Measurements from ENCODE around the gene KCNQ1. TPM values are rescaled to one million over a fixed set of nuclear protein-coding genes. Genes with fewer than 3 reads are reported as not detected.

The KCNQ1 gene
- polyA plus RNA-seq, 4 donors = 2.3 to 13.0 (median 10.0) TPM

DNA sequence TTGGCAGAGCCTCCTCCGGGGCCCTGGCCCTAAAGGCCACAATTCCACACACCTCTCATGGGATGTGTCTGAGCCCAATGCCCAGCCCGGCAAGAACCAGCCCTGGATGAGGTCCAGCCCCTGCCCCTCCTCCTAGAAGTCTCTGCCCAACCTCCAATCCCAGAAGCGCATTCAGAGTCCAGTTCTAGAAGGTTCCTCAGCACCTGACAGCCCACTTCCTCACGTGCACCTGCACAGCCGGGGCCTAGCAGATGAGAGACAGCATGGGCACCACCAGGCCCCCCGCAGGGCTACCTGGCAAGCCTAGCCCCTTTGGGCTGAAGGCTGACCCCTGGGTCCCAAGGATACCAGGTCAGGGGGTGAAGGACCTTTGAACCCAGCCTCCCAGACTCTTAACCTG is 452.2 kb downstream of the KCNQ1 start:
- DNase-seq (ENCODE audit: low read depth in 4 of 4, low spot score in 3 of 4) = no peak

DNA sequence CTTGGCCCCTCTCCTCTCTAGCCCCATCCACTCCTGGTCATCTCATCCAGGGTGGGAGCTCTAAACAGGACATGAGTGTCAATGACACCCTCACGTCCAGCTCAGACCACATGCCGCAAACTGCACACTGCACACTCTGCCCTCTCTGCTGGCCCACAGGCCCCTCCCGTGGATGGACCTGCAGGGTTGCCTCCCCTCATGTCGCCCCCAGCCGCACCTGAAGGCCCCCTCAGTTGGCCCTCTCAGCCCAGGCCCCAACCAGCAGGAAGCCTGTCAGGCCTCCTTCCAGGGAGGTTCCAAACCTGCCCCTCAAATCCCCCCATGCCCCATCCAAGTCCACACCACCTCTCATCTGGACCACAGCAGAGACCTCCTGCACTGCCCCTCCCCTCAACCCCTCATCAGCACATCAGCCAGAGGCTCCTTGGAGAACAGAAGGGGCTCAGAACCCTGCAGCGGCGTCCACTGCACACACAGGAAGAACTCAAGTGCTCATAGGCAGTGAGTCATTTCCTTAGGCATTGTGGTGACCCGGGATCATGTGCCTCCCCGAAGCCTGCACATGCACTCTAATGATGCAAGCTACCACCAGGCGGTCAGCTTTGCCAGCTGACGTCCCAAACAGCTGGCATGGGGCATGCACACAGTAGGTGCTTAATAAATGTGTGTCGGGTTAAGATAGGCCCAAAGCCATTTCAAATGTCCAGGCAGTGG is 453.7 kb downstream of the KCNQ1 start:
- no peak for DNase-seq (ENCODE audit: low read depth in 4 of 4, low spot score in 3 of 4)

Other genes with a start within 250 kb of the KCNQ1 start
- 1 to 10 TPM in 3 of 4 donors, under 1 TPM in 1; 0.29 to 4.7 (median 2.0) TPM for gene ASCL2, start 174.4 kb upstream of the KCNQ1 start, polyA plus RNA-seq (ENCODE audit: insufficient read length in 4 of 4)
- 1 to 10 TPM in 2 of 4 donors, under 1 TPM in 2; 0.34 to 1.3 (median 0.80) TPM for gene C11orf21, start 143.1 kb upstream of the KCNQ1 start, polyA plus RNA-seq (ENCODE audit: insufficient read length in 4 of 4)
- gene TSPAN32, start 143.0 kb upstream of the KCNQ1 start, polyA plus RNA-seq (ENCODE audit: insufficient read length in 4 of 4) = 1 to 10 TPM; 1.3 to 6.0 (median 2.6) TPM
- gene CD81, start 67.7 kb upstream of the KCNQ1 start, polyA plus RNA-seq (ENCODE audit: insufficient read length in 4 of 4) = 100 to 1,000 TPM; 571 to 870 (median 604) TPM
- gene TSSC4, start 44.3 kb upstream of the KCNQ1 start, polyA plus RNA-seq (ENCODE audit: insufficient read length in 4 of 4) = 10 to 100 TPM; 33.7 to 49.7 (median 37.4) TPM
- gene TRPM5, start 494 bp upstream of the KCNQ1 start, polyA plus RNA-seq (ENCODE audit: insufficient read length in 4 of 4) = 1 to 10 TPM in 3 of 4 donors, under 1 TPM in 1; 0.61 to 5.6 (median 2.4) TPM